AG04449 (cell line): ENCODE data around the gene NEK6.

ENCODE experiments used
- CTCF ChIA-PET: fragments of 350-600 bp; formaldehyde crosslinking; extraction: SDS; loops from one replicate; lab custom pipeline; 2021; ENCODE audit warnings: antibody characterized with exemption; lab: Yijun Ruan, JAX
- POLR2A ChIA-PET: fragments of 400-600, 350-600 bp; formaldehyde crosslinking; extraction: SDS; loops from one replicate; lab custom pipeline; 2020; ENCODE audit warnings: antibody characterized with exemption, inconsistent platforms; lab: Yijun Ruan, JAX
- DNase-seq: peaks from one replicate; pipeline ENCODE4 v3.0.0-alpha.2; 2010; ENCODE audit warnings: low read depth, low spot score
- H3K4me3 ChIP-seq: 2 replicates; pipeline ENCODE4 v1.5.1; 2011; ENCODE audit warnings: low read depth, mild to moderate bottlenecking, control low read depth, low read length
- TF ChIP-seq, protein P1 (sequence below): IDR thresholded peaks from one replicate; pipeline ENCODE4 v1.5.1; 2011; ENCODE audit warnings: mild to moderate bottlenecking, moderate library complexity, low read length, control low read depth, inconsistent platforms; ENCODE audit not compliant: insufficient read depth; ENCODE audit errors: missing control alignments

NEK6 gene

DNA sequence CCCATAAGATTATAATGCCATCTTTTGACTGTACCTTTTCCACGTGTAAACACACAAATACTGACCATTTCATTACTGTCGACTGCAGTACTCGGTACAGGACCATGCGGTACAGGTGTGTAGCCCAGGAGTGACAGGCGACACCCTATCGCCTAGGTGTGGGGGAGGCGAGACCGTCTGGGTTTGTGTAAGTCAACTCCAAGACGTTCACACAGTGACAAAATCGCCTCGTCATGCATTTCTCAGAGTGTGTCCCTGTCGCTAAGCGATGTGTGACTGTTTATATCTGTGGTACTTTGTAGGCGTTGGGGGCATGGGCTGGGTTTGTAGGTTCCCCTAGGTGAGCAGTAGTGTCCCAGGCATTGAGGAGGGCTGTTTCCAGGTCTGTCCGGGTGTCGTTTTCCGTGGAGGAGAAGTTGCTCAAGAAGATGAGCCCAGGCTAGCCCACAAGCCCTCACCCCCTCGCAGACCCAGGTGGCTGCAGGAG, 20.3 kb downstream of the NEK6 start:
- POLR2A ChIA-PET: no interaction called here
- CTCF ChIA-PET: interaction anchor here (0.7 kb wide), 1 partner anchor 11 kb away, joined by 3 read pairs; no protein-coding TSS in a partner anchor
- H3K4me3 ChIP-seq: no peak overlapping the region
- no peak for DNase-seq
- TF ChIP-seq, protein P1, sequence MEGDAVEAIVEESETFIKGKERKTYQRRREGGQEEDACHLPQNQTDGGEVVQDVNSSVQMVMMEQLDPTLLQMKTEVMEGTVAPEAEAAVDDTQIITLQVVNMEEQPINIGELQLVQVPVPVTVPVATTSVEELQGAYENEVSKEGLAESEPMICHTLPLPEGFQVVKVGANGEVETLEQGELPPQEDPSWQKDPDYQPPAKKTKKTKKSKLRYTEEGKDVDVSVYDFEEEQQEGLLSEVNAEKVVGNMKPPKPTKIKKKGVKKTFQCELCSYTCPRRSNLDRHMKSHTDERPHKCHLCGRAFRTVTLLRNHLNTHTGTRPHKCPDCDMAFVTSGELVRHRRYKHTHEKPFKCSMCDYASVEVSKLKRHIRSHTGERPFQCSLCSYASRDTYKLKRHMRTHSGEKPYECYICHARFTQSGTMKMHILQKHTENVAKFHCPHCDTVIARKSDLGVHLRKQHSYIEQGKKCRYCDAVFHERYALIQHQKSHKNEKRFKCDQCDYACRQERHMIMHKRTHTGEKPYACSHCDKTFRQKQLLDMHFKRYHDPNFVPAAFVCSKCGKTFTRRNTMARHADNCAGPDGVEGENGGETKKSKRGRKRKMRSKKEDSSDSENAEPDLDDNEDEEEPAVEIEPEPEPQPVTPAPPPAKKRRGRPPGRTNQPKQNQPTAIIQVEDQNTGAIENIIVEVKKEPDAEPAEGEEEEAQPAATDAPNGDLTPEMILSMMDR: no peak

DNA sequence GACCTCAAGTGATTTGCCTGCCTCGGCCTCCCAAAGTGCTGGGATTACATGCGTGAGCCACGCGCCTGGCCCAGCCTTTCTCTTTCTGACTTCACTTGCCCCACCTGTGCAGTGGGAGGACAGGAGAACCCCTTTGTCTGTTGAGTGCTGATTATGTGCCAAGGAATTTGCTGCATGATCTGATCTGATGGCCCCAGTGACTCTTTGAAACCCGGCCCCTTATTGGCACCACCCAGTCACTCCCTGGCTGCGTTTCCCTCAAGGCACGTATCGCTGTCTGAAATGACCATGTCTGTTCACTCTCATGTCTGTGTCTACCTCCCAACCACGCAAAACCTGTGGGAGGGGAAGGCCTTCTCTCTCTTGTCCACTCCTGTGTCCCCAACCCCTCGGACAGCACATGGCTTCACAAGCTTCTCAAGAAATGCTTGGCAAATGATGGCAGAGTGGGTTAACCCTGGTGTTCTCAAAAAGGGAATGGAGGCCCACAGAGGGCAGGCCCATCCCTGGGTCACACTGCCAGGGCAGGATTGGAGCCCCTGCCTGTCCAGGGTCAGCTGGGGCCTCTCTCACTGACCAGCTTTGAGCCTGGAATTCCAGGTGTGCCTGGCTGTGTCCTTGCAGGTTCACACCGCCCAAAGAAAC, 21.9 kb downstream of the NEK6 start:
- CTCF ChIA-PET: interaction anchor here (1.0 kb wide), 1 partner anchor 41 kb away, joined by 3 read pairs; no protein-coding TSS in a partner anchor
- no peak for DNase-seq
- POLR2A ChIA-PET: no interaction called here
- TF ChIP-seq, protein P1: no peak
- H3K4me3 ChIP-seq: no peak overlapping the region

DNA sequence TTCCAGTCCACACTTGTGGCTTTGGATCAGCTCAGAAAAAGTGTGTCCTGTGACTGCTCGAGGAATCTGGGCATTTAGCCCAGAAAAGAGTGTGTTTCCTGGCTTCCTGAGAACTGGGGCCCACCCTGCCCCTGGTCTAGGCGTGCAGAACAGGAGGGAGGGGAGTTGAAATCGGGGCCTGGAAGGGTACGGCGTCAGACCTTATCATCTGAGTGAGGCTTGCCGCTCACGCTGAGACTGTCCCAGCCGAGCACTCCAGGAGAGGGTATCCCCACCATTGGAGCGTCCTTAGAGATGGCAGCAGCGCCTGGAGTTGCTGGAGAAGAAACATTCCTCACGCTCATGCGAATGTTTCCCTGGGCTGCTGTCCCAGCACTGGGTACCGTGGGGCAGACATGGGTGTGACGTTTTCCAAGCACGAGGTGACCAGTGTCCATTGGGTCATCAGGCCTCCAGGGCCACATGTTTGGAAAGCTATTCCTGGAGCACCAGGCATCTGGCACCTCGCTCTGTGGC, 22.5 kb downstream of the NEK6 start:
- TF ChIP-seq, protein P1: no peak

DNA sequence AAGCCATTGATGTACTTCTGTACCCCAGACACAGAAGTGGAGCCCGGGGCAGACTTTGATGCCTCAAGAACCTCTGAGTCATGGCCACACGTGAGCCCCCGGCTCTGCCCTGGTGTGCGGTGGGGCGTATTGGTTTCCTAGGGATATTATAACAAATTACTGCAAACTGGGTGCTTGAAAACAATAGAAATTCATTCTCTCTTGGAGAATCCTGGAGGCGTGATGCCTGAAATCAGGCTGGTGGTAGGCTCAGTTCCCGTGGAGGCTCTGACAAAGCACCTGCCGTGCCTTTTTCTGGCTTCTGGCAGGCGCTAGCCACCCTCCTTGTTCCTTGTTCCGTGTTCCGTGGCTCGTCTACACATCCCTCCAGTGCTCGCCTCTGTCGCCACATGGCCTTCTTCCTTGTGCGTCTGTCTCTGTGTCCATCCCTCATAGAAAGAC, 24.2 kb downstream of the NEK6 start:
- TF ChIP-seq, protein P1: no peak
- ChIA-PET POLR2A (no interaction called here), CTCF (no interaction called here)
- no peak for DNase-seq
- H3K4me3 ChIP-seq: no peak overlapping the region

More for the DNA sequence above, 22.5 kb downstream of the NEK6 start:
- CTCF ChIA-PET: no interaction called here
- no peak for DNase-seq
- POLR2A ChIA-PET: no interaction called here
- H3K4me3 ChIP-seq: no peak overlapping the region

DNA sequence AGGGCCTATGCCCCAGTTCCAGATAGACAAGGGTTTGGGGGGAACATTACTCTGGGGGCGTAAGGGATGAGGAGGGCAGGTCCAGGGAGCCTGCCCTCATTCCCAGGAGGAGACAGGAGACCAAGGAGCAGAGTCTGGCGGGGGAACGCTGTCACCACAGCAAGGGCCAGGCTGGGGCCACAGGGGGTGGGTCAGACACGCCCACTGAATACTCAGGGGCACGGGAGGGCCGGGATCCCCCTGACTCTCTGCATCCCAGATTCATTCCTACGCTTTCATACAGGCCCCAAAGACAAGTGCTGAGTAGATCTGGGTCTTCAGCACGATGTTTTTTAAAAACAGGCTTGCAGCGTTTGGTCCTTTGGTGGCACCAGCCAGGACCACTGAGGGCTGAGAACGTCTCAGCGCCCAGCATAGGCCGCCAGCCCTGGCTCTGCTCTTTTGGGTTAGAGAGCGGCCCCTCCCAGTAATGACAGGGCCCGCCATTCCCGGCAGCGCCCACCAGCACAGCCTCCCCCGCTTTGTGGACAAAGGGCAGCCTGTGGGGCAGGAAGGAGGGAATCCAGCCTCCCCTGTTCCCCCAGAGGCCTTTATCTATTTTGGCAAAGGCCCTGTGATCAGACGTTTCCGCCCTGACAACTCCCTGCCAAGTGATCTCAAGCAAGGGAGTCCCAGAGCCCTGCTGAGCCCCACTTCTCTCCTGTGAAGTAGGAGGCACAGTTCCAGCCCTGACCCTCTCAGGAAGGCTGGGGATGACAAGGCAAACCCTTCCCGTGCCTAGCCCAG, 24.9 kb downstream of the NEK6 start:
- TF ChIP-seq, protein P1: no peak
- POLR2A ChIA-PET: no interaction called here
- H3K4me3 ChIP-seq: no peak overlapping the region
- no peak for DNase-seq
- CTCF ChIA-PET: no interaction called here
